ENCODE results near the gene TH. TPM values are rescaled to one million over a fixed set of nuclear protein-coding genes. Genes with fewer than 3 reads are reported as not detected.

The TH gene
- total RNA-seq, 2 donors from 2014 or later, result not detected

DNA sequence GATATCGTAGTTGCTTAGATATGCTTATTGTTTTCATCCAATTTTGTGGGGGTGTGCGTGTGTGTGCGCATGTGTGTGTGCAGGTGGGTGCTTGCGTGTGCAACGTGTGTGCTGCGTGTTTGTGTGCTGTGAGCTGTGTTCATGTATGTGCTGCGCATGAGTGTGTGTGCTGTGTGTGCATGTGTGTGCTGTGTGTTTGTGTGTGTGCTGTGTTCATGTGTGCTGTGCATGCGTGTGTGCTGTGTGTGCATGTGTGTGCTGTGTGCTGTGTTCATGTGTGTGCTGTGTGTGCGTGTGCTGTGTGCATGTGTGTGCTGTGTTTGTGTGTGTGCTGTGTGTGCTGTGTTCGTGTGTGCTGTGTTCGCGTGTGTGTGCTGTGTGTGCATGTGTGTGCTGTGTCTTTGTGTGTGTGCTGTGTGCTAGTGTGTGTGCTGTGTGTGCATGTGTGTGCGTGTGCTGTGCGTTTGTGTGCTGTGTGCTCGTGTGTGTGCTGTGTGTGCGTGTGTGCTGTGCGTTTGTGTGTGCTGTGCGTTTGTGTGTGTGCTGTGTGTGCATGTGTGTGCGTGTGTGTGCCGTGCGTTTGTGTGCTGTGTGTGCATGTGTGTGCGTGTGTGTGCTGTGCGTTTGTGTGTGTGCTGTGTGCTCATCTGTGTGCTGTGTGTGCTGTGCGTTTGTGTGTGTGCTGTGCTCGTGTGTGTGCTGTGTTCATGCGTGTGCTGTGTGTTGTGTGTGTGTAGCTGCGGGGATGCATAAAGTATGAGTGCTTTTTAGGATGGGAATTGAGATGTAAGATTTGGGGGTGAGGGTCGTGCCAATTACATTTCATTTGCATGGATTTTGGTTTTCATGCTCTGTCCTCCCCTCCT is 40.0 kb downstream of the TH start:
- Mint-ChIP-seq H3K4me3 (no peak overlapping the region), H3K27me3 (ENCODE audit: insufficient read depth) (peaks cover 59% of the 10 kb centered on the region)
- no peak for DNase-seq

DNA sequence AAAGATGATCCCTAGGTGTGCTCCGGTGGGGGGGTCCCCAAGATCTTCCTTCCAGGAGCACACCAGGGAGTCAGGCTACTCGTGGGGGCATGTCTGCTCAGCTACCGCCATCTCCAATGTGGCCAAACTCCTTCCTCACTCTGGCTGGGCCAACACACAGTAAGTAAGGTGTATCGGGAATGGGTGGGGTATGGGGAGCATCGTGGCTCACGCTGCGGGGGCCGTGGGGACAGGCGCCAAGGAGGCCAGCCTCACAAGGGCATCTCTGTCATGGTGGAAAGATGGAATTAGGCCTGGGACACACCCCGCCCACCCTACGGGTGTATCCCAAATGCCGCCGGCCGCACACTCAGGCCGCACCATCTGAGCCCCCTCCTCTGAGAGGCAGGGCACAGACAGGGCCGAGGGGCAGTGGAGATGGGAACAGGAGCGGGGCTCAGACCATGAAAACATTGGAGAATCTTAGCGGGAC is 40.7 kb downstream of the TH start:
- Mint-ChIP-seq H3K9me3 (no peaks in the 10 kb centered on the region), H3K4me3 (no peak overlapping the region), H3K27ac (no peak overlapping the region), H3K27me3 (ENCODE audit: insufficient read depth) (peaks cover 52% of the 10 kb centered on the region), H3K4me1 (no peaks in the 10 kb centered on the region), H3K36me3 (ENCODE audit: low read depth) (no peaks in the 10 kb centered on the region)
- Histone ChIP-seq H3K9ac (ENCODE audit: extremely low read depth, low read length, poor library complexity, severe bottlenecking) (no peak overlapping the region), H3K9me3 (ENCODE audit: control insufficient read depth, low read length) (no peaks in the 10 kb centered on the region), H3K27ac (ENCODE audit: low read depth, low read length) (no peak overlapping the region), H3K4me1 (ENCODE audit: control insufficient read depth, insufficient read depth, low read length) (no peaks in the 10 kb centered on the region), H3K36me3 (ENCODE audit: control insufficient read depth, insufficient read depth, low read length) (no peaks in the 10 kb centered on the region), H3K4me3 (ENCODE audit: low read length) (no peak overlapping the region), H3K27me3 (ENCODE audit: control insufficient read depth, insufficient read depth, low read length, poor library complexity, severe bottlenecking) (peaks cover 28% of the 10 kb centered on the region)
- WGBS, 2 experiments (ENCODE audit: insufficient coverage in 1 of 2, insufficient read length in 1 of 2), result 88 to 94% methylated on average over 13 to 17 of the region's 18 CpGs
- TF ChIP-seq, protein P1, sequence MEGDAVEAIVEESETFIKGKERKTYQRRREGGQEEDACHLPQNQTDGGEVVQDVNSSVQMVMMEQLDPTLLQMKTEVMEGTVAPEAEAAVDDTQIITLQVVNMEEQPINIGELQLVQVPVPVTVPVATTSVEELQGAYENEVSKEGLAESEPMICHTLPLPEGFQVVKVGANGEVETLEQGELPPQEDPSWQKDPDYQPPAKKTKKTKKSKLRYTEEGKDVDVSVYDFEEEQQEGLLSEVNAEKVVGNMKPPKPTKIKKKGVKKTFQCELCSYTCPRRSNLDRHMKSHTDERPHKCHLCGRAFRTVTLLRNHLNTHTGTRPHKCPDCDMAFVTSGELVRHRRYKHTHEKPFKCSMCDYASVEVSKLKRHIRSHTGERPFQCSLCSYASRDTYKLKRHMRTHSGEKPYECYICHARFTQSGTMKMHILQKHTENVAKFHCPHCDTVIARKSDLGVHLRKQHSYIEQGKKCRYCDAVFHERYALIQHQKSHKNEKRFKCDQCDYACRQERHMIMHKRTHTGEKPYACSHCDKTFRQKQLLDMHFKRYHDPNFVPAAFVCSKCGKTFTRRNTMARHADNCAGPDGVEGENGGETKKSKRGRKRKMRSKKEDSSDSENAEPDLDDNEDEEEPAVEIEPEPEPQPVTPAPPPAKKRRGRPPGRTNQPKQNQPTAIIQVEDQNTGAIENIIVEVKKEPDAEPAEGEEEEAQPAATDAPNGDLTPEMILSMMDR (conservative IDR thresholded peaks at IDR 0.05), result no peak
- no peak for DNase-seq

More for the DNA sequence above, 40.0 kb downstream of the TH start:
- Histone ChIP-seq H3K4me1 (ENCODE audit: control insufficient read depth, insufficient read depth, low read length) (no peaks in the 10 kb centered on the region), H3K27me3 (ENCODE audit: control insufficient read depth, insufficient read depth, low read length, poor library complexity, severe bottlenecking) (peaks cover 35% of the 10 kb centered on the region), H3K27ac (ENCODE audit: low read depth, low read length) (no peak overlapping the region), H3K9me3 (ENCODE audit: control insufficient read depth, low read length) (no peaks in the 10 kb centered on the region), H3K36me3 (ENCODE audit: control insufficient read depth, insufficient read depth, low read length) (no peaks in the 10 kb centered on the region), H3K9ac (ENCODE audit: extremely low read depth, low read length, poor library complexity, severe bottlenecking) (no peak overlapping the region), H3K4me3 (ENCODE audit: low read length) (no peak overlapping the region)
- TF ChIP-seq, protein P1 (conservative IDR thresholded peaks at IDR 0.05), result no peak
- WGBS, 2 experiments (ENCODE audit: insufficient coverage in 1 of 2, insufficient read length in 1 of 2), result 84 to 86% methylated on average over 9 to 26 of the region's 28 CpGs
- Mint-ChIP-seq H3K4me1 (no peaks in the 10 kb centered on the region), H3K9me3 (no peaks in the 10 kb centered on the region), H3K36me3 (ENCODE audit: low read depth) (no peaks in the 10 kb centered on the region), H3K27ac (no peak overlapping the region)

DNA sequence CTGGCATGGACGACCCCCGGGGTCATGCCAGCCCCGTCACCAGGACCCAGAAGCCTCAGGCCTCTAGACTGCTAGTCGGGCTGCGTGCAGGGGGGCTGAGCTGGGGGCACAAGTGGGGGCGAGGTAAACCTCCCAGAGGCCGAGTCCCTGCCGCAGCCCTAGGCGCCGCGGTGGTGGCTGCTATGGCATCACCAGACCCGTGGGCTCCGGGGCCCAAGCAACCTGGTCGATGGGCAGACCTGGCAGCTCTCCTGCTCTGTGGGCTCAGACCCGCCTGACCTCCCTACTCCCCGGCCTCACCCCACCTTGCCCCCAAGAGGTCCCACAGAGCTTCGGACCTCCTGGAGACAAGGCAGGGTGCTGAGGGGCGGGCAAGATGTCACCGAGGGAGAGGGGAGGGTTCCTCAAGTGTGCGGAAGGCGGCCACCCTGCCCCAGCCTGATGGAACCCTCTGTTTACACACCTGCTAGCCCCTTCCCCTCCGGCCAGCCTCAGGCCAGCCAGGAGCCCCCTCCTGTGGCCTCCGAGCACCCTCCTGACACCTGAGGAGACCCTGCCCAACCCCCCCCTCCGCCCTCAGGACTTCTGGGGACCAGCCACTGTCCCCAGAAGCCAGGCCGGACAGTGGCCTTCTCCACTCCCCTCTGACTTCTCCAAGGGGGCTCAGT is 41.8 kb downstream of the TH start:
- no peaks in the 10 kb centered on the region for H3K4me1 Mint-ChIP-seq
- H3K27ac Mint-ChIP-seq, result no peak overlapping the region
- H3K27me3 Mint-ChIP-seq (ENCODE audit: insufficient read depth), result peaks cover 41% of the 10 kb centered on the region
- DNase-seq, result no peak
- H3K9me3 Mint-ChIP-seq, result no peaks in the 10 kb centered on the region
- TF ChIP-seq, protein P1 (conservative IDR thresholded peaks at IDR 0.05), result no peak
- Histone ChIP-seq H3K27me3 (ENCODE audit: control insufficient read depth, insufficient read depth, low read length, poor library complexity, severe bottlenecking) (peaks cover 17% of the 10 kb centered on the region), H3K4me3 (ENCODE audit: low read length) (no peak overlapping the region), H3K9me3 (ENCODE audit: control insufficient read depth, low read length) (no peaks in the 10 kb centered on the region), H3K27ac (ENCODE audit: low read depth, low read length) (no peak overlapping the region), H3K9ac (ENCODE audit: extremely low read depth, low read length, poor library complexity, severe bottlenecking) (no peak overlapping the region), H3K36me3 (ENCODE audit: control insufficient read depth, insufficient read depth, low read length) (no peaks in the 10 kb centered on the region), H3K4me1 (ENCODE audit: control insufficient read depth, insufficient read depth, low read length) (no peaks in the 10 kb centered on the region)
- no peaks in the 10 kb centered on the region for H3K36me3 Mint-ChIP-seq (ENCODE audit: low read depth)
- 94% methylated on average over 10 to 25 of the region's 25 CpGs for WGBS, 2 experiments (ENCODE audit: insufficient coverage in 1 of 2, insufficient read length in 1 of 2)
- H3K4me3 Mint-ChIP-seq, result no peak overlapping the region
